Erythroblast (primary cell): Measurements from ENCODE around the gene HOXB5.

Experiments used
- GATA1 ChIP-seq: IDR thresholded peaks from 2 replicates; pipeline ENCODE4 v1.6.1; 2011; ENCODE audit warnings: low read depth, mild to moderate bottlenecking, control low read depth, low read length, moderate library complexity
- POLR2A ChIP-seq: IDR thresholded peaks from 2 replicates; pipeline ENCODE4 v1.6.1; 2011; ENCODE audit warnings: mild to moderate bottlenecking, low read length

GRCh38 chr17:48546924-48547807 is 46.4 kb downstream of the HOXB5 start:
- TF ChIP-seq POLR2A (peak; percentile 73), GATA1 (peak; percentile 31)
